ENCODE data around the gene PROM1. TPM values are rescaled to one million over a fixed set of nuclear protein-coding genes. Genes with fewer than 3 reads are reported as not detected.

PROM1 gene
- total and polyA plus RNA-seq, 2 of the 8 experiments (the other 6 are each of a cell fraction or from before 2014, with no cell fraction given): 36.0 to 59.7 TPM

DNA sequence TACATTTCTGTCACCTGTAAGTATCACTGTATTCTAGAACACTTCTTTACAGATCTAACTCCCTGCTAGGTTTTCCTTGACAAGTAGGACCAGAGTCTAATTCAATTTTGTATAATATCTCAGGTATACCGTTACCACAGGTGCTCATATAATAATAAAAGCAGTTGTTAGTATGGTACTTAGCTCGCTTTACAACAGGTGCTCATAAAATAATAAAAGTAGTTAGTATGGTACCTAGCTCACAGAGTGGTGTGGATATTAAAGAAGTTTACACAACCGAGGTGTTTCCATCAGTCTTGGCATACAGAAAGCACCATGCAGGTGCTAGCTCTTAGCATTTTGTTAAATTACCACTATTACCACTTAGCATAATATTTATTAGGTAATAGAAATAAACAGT, 88.0 kb downstream of the PROM1 start:
- Histone ChIP-seq H3K27ac (ENCODE audit: low read depth, low read length) (no peak overlapping the region), H4K5ac (ENCODE audit: insufficient read length, low read depth, low read length) (no peak overlapping the region), H2BK120ac (replicated peaks; ENCODE audit: low read depth, low read length) (no peak overlapping the region), H2BK5ac (ENCODE audit: low read depth, low read length) (no peak overlapping the region), H2BK15ac (ENCODE audit: low read length) (no peak overlapping the region), H4K8ac (ENCODE audit: extremely low read depth, insufficient read depth, low read length) (no peak overlapping the region), H2AK5ac (ENCODE audit: low read depth, low read length) (no peak overlapping the region), H3K36me3 (ENCODE audit: control insufficient read depth in 2 of 4, insufficient read depth in 4 of 4, low read length in 3 of 4) (peaks cover 4 to 40% (median 21%) of the 10 kb centered on the region in 4 experiments; a peak in 6 of 8 replicates), H3K27me3 (replicated peaks in 1 of 4; ENCODE audit: control insufficient read depth in 3 of 4, extremely low read depth in 1 of 4, insufficient read depth in 3 of 4, low read length in 3 of 4) (no peaks in the 10 kb centered on the region), H3K9me3 (ENCODE audit: insufficient read depth in 2 of 2, low read depth in 1 of 2, low read length in 1 of 2) (no peaks in the 10 kb centered on the region), H4K91ac (replicated peaks; ENCODE audit: insufficient read length, low read length) (no peak overlapping the region), H3K4me1 (replicated peaks in 1 of 4; ENCODE audit: control insufficient read depth in 3 of 4, insufficient read depth in 4 of 4, low read length in 3 of 4) (no peaks in the 10 kb centered on the region), H3K4me3 (ENCODE audit: extremely low read depth in 1 of 4, insufficient read depth in 2 of 4, low read depth in 3 of 4, low read length in 4 of 4) (no peak overlapping the region), H3K79me2 (ENCODE audit: control insufficient read depth in 1 of 2, insufficient read depth in 2 of 2, low read length in 2 of 2) (no peaks in the 10 kb centered on the region), H3K23me2 (ENCODE audit: low read depth, low read length) (no peaks in the 10 kb centered on the region), H3K18ac (ENCODE audit: extremely low read depth, low read length) (no peak overlapping the region), H2AFZ (ENCODE audit: low read length) (no peak overlapping the region), H3K4ac (replicated peaks; ENCODE audit: insufficient read length, low read depth, low read length) (no peak overlapping the region), H3K23ac (ENCODE audit: insufficient read length) (no peak overlapping the region), H3K14ac (ENCODE audit: insufficient read length) (no peak overlapping the region), H3K9ac (replicated peaks in 1 of 4; ENCODE audit: extremely low read depth in 1 of 4, low read depth in 3 of 4, low read length in 3 of 4) (no peak overlapping the region), H4K20me1 (replicated peaks in 1 of 2; ENCODE audit: control insufficient read depth in 1 of 2, insufficient read depth in 2 of 2, low read length in 2 of 2) (no peaks in the 10 kb centered on the region), H2BK20ac (ENCODE audit: low read length) (no peak overlapping the region), H3K79me1 (ENCODE audit: low read depth, low read length) (no peaks in the 10 kb centered on the region), H3K56ac (replicated peaks; ENCODE audit: insufficient read length, low read depth, low read length) (no peak overlapping the region), H2BK12ac (ENCODE audit: low read depth, low read length) (no peak overlapping the region), H3K4me2 (ENCODE audit: insufficient read depth in 1 of 2, low read depth in 2 of 2, low read length in 2 of 2) (no peak overlapping the region)
- DNase-seq (ENCODE audit: low read depth in 1 of 2, low spot score in 2 of 2) (no peak), FAIRE-seq (no peak)
- TF ChIP-seq YY1 (IDR thresholded peaks at IDR 0.05; ENCODE audit: low read depth, low read length) (no peak), SP1 (IDR thresholded peaks at IDR 0.05; ENCODE audit: low read depth, low read length) (no peak), BACH1 (IDR thresholded peaks at IDR 0.05; ENCODE audit: low read length) (no peak), BCL11A (IDR thresholded peaks at IDR 0.05; ENCODE audit: low read depth in 2 of 2, low read length in 2 of 2) (no peak), JUND (IDR thresholded peaks at IDR 0.05; ENCODE audit: low read length) (no peak), CREB1 (IDR thresholded peaks at IDR 0.05) (no peak)
- CTCF ChIA-PET (ENCODE audit: partially characterized antibody): interaction anchor here (0.8 to 5.2 kb wide), 5 partner anchors 10 to 190 kb away, joined by 3 to 22 read pairs (median 7); no protein-coding TSS in a partner anchor
- 86% methylated on average over 3 of the region's 3 CpGs; no CpG with 5 or more reads in 1 of the 2 experiments for WGBS, 2 experiments (ENCODE audit: extremely low coverage in 1 of 2, insufficient coverage in 1 of 2, insufficient read length in 1 of 2, insufficient replicate concordance in 2 of 2, low coverage in 1 of 2, low lambda C conversion rate in 2 of 2, missing lambda C conversion rate in 1 of 2)
- POLR2A ChIA-PET (ENCODE audit: partially characterized antibody): interaction anchor here (1.1 kb wide), 1 partner anchor 20 kb away, joined by 3 read pairs; no protein-coding TSS in a partner anchor

All from H1 (cell line).